HG02981 (cell line): ENCODE results near the gene L3MBTL3.

ENCODE experiments used
- ATAC-seq: cut with Tn5 transposase; IDR thresholded peaks from one replicate; pipeline ENCODE4 v1.9.1; 2021; ENCODE audit warnings: mild to moderate bottlenecking, moderate library complexity; ENCODE audit not compliant: unreplicated experiment

L3MBTL3 gene

DNA sequence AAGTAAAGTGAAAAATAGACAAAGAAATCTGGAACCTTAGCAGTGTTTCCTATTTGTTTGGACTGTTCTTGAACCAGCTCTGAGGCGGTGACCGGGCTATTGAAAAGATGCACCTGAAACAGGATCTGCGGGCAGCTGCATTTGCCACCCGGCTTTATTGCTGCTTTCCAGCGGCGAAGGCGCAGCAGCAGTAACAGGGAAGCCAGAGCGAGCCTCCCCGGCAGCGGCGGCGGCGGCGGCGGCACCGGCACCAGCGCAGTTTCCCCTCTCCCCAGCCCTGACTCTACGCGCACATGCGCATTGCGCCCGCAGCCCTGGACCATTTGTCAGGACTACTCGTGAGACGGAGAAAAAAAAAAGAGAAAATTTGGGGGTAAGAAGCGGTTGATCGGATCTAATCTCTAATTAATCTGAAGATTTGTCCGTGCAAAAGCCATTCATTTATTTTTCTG is at the start of gene L3MBTL3:
TSS of gene L3MBTL3 (plus strand) at position 290 of the 452 bp plus-strand sequence. CDS start 24,119 bp downstream, outside the sequence.
- peak; percentile 65 for ATAC-seq

DNA sequence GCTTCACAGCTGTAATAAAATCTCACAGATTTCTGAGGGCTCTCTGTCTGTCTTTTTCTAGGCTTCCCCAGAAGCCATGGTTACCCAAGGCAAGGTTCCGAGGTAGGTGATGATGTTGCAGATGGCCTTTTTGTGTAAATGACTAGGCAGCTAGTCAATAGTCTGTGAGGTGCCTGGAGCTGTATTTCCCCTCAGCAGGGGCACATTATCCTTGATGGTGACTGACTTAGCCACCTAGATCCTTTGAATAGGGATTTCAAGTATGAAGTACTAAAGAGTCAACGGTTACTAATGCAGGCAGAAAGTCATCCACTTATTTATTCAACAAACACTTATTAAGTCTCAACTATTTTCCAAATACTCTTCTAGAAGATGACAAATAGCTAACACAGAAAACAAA is 49.3 kb upstream of the L3MBTL3 start:
- no peak for ATAC-seq

DNA sequence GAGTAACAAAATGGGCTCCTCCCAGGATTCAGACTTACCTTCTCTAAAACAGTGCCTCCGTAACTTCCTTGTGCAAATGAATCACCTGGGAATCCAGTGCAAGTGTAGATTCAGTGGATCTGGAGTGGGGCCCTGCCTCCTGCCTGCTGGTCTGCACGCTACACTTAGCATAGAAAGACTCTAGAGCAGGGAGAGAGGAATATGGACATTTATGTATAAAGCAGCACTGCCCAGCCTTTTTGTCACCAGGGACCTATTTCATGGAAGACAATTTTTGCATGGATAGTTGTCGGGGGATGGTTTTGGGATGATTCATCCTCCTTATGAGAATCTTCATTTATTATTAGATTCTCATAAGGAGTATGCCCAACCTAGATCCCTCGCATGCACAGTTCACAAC is 42.3 kb upstream of the L3MBTL3 start:
- no peak for ATAC-seq

DNA sequence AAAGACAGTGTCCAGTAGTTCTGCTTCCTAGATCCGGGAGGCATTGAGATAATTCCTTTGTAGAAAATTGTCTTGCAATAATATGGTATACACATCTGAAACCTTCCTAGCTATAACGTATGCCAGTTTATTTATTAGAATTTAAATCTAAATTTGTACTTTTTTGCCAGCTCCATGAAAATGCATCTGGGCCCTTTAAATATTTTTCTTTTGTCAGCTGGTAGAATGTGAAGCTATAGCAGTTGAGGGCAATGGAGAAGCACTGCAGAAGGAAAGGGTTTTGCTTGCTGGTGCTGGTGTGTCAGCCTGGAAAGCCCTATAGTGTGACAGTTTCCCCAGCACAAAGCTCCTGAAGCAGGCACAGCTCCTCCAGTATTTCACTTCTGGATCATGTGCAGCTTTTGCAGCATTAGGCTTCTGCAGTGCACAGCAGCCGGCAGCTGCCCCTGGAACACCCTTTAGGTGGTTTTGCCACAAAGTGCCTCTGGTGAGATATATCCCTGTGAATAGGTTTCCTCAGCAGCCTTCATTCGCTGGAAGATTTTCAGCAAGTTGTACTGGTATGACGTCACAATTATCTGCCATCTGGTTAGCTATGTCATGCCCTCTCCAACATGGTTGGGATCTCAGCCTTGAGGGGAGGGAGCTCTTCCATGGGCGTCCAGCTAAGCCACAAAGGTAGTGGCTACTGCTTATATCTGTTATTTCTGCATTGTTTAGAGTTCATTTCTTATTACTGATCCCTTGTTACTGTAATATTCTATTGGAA is 40.0 kb upstream of the L3MBTL3 start:
- ATAC-seq = no peak

DNA sequence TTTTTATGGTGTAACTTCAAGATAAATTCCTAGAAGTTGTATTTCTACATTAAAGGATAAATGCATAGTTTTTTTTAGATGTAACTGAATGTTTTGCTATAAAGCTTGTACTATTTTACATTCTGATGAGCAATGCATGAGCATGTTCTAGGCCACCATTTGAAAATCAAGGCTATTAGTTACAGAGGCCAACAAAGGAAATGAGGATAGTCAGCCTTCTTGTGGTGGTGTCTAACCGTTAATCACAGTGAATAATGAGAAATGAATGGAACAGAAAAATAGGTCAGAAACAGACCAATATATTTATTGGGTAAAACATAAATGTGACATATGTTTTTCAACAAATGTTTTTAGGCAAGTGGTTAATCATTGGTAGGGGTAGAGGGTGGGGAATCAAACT is 37.6 kb upstream of the L3MBTL3 start:
- no peak for ATAC-seq

DNA sequence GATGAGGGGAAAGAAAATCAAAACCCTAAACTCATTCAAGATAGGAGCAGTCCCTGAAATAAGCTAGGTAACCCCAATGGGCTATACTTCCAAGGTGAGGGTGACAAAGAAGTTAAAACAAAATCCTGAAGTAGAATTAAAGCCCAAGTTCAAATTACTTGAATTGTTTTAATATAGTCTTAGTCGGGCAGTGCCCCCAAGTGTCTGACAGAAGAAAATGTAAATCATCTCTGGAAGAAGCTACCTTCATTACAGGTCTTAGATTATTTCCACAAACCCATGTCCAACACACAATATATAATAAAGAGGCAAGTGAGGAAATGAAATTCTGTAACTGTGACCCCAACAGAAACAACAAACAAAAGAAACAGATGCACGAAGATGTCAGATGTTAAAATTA is 36.8 kb upstream of the L3MBTL3 start:
- no peak for ATAC-seq

DNA sequence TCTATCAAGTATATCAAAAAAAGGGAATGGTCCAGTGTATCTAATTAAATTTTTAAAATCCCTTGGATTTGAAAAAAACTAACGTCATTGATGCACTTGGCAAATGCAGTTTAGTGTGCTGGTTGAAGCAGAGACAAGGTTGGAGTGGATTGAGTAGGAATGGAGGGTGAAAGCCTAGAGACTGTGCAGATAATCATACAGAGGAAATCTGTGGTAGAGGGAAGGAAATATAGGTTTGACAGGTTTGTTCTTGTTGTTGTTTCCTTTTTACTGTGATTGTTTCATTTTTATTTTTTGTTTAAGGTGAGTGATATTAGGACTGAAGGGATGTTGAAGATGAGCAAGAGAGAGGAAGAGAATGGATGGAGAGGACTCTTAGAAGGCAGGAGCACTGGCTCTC is 29.0 kb upstream of the L3MBTL3 start:
- ATAC-seq = no peak

DNA sequence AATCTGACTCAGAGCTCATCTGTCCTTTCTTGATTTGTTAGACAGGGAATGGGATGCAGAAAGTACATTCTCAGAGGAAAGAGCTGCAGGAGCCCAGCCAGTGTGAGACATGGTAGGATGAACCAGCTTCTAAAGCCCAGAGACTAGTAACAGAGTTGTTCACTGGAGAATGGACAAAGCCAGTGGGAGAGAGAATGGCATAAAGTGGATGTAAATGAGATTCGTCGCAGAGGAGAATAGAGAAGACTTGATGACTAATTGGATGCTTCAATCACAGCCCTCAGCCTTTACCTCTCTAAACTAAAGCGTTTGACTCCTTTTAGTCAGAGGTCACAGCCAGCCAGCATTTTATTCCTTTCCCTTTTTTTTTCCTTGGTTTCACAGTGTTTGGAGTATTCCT is 25.5 kb upstream of the L3MBTL3 start:
- ATAC-seq = no peak

DNA sequence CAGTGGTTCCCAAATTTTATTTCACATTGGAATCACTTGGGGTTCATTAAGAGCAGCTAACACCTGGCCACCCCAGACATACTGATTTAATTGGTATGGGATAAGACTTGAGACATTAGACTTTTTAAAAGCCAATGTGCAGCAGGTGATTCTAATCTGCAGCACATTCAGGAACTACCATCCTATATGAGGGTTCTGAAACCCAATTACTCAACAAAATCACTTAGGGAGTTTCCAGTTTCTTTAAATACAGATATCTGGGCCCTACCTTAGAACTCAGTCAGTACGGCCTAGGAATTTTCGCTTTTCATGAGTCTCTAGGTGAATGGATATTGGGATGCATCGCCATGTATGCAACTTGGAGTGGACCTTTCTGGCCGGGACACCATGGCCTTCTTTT is 24.0 kb upstream of the L3MBTL3 start:
- ATAC-seq = no peak

DNA sequence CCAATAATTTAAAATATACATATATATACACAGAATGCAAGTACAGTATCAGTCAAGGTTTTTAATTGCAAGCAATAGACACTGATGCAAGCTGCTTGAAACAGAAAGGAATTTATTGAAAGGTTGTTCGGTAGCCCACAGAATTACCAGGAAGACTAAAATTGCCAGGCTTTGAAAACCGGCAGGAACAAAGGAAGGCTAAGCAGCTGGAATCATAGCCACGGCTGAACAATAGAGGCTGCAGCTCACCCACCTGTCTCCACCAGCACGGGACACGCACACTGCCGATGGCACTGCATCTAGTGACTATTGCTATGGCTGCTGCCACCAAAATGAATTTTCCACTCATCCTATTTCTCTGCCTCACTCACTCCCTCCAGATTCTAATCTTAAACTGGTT is 22.0 kb upstream of the L3MBTL3 start:
- ATAC-seq = no peak

DNA sequence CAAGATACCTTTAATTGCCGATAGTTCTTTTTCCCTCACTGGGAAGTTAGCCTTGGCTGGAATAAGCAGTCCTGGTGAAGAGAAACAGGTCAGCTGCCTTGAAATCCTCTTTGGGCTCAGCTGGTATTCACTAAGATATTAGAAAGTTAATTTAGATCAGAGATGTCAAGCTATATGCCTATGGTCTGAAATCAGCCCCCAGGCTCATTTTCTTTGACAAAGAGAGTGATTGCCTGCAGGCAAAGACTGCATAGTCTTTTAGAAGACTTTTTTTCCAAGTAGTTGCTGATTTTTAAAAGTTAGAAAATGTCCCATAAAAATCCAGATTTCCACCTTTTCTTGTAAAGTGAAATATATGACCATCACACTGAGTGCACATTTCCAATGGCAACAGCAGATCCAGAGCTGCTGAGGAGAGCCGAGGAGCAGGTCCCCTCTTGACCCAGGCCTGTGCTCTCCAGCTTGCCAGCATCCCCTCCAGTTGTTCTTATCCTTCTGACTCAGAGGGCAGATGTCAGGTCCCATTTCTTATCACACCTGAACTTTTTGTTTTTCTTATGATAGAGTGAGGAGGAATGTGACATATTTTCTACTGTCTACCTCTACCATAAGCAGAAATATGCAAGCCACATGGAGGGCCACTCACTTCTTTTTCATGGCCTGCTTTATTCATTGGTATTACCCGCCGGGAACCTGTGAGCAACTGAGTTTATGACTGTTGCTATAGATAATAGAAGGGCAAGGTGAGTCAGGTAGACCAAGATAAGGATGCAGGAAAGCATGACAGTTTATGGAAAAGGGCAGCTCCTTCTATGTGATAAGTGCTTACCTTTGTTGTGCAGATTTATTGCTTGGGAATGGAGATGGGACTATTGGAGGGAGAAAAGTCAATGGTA is 17.6 kb upstream of the L3MBTL3 start:
- no peak for ATAC-seq

DNA sequence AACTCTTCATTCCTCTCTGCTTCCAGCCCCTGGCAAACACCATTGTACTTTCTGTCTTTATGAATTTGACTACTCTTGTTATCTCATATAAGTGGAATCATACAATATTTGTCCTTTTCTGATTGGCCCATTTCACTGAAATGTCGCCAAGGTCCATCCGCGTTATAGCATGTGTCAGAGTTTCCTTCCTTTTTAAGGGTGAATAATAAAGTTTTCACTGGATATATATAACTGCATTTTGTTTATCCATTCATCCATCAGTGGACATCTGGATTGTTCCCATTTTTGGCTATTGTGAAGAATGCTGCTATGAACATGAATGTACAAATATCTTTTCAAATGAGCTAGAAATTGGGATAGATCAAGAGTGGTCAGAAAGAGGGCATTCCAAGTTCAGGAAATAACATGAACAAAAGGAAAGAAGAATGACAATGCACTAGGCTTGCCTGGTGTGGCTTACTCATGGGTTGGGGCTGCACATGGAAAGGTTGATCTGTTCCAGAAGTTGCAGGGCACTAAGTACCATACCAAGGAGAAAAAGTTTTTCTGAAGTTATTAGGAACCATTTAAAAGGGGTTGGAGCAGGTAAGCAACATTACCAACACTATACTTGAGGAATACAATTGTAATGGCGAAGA is 10.0 kb upstream of the L3MBTL3 start:
- ATAC-seq = no peak

DNA sequence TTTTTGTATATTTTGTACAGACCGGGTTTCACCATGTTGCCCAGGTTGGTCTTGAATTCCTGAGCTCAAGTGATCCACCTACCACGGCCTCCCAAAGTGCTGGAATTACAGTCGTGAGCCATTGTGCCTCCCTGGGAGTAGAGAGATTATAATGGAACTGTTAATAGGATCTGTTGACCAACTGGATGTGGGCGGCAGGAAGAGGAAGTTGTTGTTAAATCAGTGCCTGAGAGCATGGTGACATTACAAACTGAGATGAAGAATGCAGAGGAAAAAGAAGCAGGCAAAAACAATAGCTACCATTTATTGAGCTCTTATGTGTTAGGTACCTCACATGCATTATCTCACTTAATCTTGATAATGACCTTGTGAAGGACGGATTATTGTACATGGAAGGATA is 9.2 kb upstream of the L3MBTL3 start:
- ATAC-seq = no peak

DNA sequence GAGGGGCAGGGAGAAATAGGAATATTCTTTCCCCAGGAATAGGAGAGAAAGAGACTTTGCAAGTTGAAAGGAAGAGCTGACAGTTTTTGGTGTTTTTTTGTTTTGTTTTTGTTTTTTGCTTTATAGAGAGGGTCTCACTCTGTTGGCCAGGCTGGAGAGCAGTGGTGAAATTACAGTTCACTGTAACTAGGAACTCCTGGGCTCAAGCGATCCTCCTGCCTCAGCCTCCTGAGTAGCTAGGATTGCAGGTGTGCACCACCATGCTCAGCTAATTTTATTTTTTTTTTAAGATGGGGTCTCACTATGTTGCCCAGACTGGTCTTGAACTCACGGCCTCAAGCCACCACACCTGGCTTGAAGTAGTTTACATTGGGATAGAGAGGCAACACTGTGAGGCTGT is 8.0 kb upstream of the L3MBTL3 start:
- no peak for ATAC-seq

DNA sequence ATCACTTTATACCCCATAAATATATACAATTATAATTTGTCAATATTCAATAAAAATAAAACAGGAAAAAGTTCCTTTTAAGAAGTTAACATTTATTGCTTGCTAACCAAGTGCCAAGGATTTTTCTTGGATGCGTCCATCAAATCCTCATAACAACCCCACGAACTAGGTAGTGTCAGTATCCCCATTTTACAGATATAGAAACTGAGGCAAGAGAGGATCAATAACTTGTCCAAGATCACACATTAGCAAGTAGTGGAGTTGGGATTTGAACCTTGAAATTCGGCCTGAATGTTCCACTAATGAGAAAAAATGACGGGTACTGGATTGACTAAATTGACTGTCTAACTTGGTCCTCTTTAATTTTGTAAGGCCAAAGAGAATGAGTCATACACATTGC is 5.7 kb upstream of the L3MBTL3 start:
- ATAC-seq = no peak

DNA sequence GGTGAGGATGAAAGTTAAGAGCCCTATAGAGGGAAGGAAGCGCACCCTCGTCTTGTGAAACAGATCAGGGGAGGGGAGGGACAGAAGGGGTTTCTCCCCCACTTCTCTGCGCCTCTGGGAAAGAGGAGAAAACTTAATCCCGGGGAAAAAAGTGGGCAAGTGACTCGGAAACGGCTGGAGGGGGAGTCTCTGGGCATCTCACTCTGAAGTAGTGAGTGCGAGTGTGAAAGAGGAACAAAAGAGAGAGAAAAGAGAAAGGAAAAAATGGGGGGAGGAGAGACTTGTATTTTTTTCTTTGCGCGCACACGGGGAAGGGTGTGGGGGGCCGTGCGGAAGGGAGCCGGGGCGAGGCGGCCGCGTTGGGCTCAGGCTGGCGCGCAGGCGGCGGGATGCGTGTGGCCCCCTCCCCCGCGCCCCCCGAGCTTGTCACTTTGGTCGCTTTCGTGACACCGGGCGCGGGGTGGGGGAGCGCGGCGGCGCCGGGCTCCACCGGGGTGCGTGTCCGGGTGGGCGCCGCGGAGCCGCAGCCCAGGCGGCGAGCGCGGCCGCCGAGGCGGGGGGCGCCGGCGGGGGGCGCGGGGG is 454 bp downstream of the L3MBTL3 start:
- ATAC-seq = peak; percentile 26

DNA sequence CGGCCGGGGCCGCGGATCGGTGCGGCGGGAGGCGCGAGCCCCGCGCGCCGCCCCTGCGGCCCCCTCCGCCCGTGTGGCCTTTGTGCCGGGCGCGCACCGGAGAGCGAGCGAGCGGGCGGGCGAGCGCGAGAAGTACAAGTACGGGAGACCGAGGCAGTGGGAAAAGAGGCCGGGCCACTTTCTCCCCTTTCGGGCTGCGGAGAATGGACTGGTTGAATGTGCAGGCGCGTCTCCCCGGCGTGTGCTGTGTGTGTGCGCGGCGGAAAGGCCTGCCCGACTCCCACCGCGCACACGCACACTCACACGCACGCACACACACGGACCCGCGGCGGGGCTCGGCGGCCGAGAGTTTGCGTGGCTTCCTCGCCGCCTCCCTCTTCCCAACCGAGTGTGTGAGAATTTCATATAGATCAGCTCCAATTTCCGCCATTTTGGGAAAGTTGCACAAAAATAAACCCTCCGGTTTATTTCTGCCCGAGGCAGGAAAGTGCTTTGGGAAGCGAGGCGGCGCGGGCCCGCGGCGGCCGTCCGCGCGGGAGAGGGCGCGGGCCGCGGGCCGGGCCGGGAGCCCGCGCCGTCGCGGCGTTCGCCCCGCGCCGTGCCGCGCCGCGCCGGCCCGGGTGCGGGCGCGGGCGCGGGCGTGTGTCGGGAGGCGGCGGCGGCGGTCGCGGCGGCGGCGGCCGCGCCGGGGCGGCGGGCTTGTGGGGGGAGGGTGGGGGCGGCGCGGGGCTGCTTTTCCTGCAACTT is 1.1 kb downstream of the L3MBTL3 start:
- ATAC-seq = peak; percentile 26

DNA sequence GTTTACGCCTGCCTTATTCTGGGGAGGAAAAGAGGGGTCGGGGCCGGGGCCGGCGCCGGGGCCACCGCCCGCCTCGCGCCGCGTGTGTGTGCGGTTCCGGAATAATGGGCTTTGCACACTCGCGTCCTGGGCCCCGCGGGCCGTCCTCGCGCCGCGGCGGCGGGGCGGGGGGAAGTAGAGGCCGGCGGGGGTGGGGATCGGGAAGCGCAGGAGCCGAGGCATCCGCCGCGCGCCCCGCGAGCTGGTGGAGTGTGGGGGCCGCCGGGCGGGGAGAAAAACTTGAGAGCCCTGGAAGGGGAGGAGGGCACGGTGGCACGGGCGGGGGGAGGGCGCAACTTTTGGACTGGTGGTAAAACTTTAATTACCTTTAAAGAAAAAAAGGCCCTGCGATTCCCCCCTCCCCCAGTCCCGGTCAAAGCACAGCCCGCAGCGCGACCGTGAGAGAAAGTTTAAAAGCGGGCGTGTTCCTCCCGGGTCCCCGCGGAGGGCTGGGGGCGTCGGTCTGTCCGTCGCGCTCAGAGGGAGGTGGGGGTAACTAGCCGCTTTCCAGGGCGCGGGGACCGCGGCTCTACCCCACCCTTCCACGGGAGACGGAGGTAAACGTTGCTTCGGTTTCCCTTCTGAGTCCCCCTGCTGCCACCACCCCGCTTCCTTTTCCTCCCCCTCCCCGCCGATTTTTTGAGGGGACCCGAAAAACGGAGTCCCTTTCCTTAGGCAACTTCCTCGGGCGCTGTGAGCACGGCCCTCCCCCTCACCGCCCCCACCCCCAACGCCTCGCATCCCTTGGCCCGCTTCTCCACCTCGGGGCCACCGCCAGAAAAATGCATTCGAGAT is 1.9 kb downstream of the L3MBTL3 start:
- no peak for ATAC-seq

DNA sequence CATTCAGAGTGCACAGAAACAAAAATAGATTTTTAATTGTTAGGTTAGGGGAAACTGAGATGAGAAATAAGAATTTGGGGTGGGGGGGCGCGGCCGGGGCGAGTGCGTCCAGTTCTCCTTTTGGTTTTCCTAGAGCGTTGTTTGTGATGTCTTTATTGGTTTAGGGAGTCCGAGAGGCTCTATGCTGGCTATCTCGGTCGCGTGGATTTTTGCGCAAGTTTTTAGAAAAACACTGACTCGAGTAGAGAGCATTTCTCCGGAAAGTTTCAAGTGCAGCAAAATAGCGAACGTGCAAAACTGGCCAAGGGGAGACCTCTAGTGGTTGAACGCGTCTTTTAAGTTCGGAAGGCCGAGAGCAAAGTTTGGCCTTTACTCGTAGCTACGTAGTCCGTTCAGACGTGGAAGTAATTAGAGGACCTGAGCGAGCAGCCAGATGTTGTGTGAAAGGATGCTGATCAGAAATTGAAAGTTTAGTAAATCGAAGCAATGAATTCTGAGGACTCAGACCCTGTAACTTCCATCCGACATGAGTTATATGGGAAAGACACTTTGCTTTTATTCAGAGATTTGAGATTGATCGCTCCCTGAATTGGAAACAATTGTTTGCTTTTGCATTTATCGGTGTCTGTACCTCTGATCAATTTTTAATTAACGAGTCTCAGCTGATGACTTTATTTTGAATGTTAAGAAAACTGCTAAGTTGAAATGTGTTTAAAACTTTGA is 2.7 kb downstream of the L3MBTL3 start:
- ATAC-seq = peak; percentile 48
